Right renal pelvis (tissue), 4 donors: ENCODE measurements around the gene GPC6. TPM values are rescaled to one million over a fixed set of nuclear protein-coding genes. Genes with fewer than 3 reads are reported as not detected.
A peak's percentile ranks its signal among the peaks of the same experiment; 100 is the strongest.

Experiments used
- DNase-seq, 4 donors: peaks; one replicate each; pipeline ENCODE4 v3.0.0-alpha.2; 2013; ENCODE audit warnings: low read depth in 4 of 4, low spot score in 3 of 4, missing footprints in 1 of 4
- polyA plus RNA-seq, 4 donors: library from polyadenylated mRNA; unstranded; fragments of 120-200 nt; gene quantifications; one replicate each; pipeline ENCODE4 v1.2.1, GENCODE V29; 2013; ENCODE audit not compliant: insufficient read length in 4 of 4

The GPC6 gene
- polyA plus RNA-seq, 4 donors, result 64.7 to 74.0 (median 65.9) TPM

GRCh38 chr13:94395860-94396259, 1169.3 kb downstream of the GPC6 start:
- no peak for DNase-seq

- no peak for DNase-seq
Observed at GRCh38 chr13:94399812-94400211, 1173.2 kb downstream of the GPC6 start.

- no peak for DNase-seq
Observed at GRCh38 chr13:94400874-94401273, 1174.3 kb downstream of the GPC6 start.

GRCh38 chr13:94408314-94409036, 1181.9 kb downstream of the GPC6 start:
- DNase-seq, result no peak

- DNase-seq, result no peak
Observed at GRCh38 chr13:94411747-94412146, 1185.1 kb downstream of the GPC6 start.

- DNase-seq, result no peak
Observed at GRCh38 chr13:94412870-94413597, 1186.4 kb downstream of the GPC6 start.

GRCh38 chr13:94413598-94413944, 1187.0 kb downstream of the GPC6 start:
- DNase-seq, result no peak

- no peak for DNase-seq
Observed at GRCh38 chr13:94414141-94414540, 1187.5 kb downstream of the GPC6 start.

- no peak for DNase-seq
Observed at GRCh38 chr13:94414708-94415107, 1188.1 kb downstream of the GPC6 start.

- DNase-seq, result no peak
Observed at GRCh38 chr13:94415500-94416237, 1189.1 kb downstream of the GPC6 start.

- DNase-seq, result no peak
Observed at GRCh38 chr13:94416454-94417080, 1190.0 kb downstream of the GPC6 start.

GRCh38 chr13:94417294-94417693, 1190.7 kb downstream of the GPC6 start:
- no peak for DNase-seq

GRCh38 chr13:94419304-94419924, 1192.8 kb downstream of the GPC6 start:
- DNase-seq, result no peak

- no peak for DNase-seq
Observed at GRCh38 chr13:94419925-94420305, 1193.3 kb downstream of the GPC6 start.

GRCh38 chr13:94427313-94427953, 1200.8 kb downstream of the GPC6 start:
- DNase-seq, result no peak

GRCh38 chr13:94431574-94431973, 1205.0 kb downstream of the GPC6 start:
- DNase-seq, result no peak

GRCh38 chr13:94431987-94432386, 1205.4 kb downstream of the GPC6 start:
- DNase-seq, result no peak

- DNase-seq, result no peak
Observed at GRCh38 chr13:94433055-94433961, 1206.7 kb downstream of the GPC6 start.

GRCh38 chr13:94435604-94436226, 1209.1 kb downstream of the GPC6 start:
- peak; percentile 24 to 41 (median 34) for DNase-seq
